SKM-1 (cell line): Measurements from ENCODE around the gene ESRP2.

ENCODE experiments used
- DNase-seq: peaks from one replicate; lab custom pipeline; 2025; ENCODE audit not compliant: unreplicated experiment; lab: John Stamatoyannopoulos, UW

The ESRP2 gene

GRCh38 chr16:68242085-68242484, 6.2 kb upstream of the ESRP2 start:
- no peak for DNase-seq

- DNase-seq: no peak
Measured at GRCh38 chr16:68238029-68238345, 2.1 kb upstream of the ESRP2 start.

GRCh38 chr16:68237243-68238028, 1.5 kb upstream of the ESRP2 start:
- peak; percentile 94 for DNase-seq

GRCh38 chr16:68236826-68237242, 907 bp upstream of the ESRP2 start:
- DNase-seq: no peak

GRCh38 chr16:68236137-68236825, 354 bp upstream of the ESRP2 start:
- no peak for DNase-seq

GRCh38 chr16:68235108-68235886, 630 bp downstream of the ESRP2 start:
- no peak for DNase-seq

GRCh38 chr16:68234188-68235107, 1.5 kb downstream of the ESRP2 start:
- DNase-seq: no peak

GRCh38 chr16:68233835-68234187, 2.1 kb downstream of the ESRP2 start:
- DNase-seq: no peak

- DNase-seq: no peak
Measured at GRCh38 chr16:68233085-68233834, 2.7 kb downstream of the ESRP2 start.

- no peak for DNase-seq
Measured at GRCh38 chr16:68232335-68232734, 3.6 kb downstream of the ESRP2 start.

GRCh38 chr16:68231384-68232136, 4.4 kb downstream of the ESRP2 start:
- DNase-seq: no peak

GRCh38 chr16:68230956-68231355, 5.0 kb downstream of the ESRP2 start:
- no peak for DNase-seq

GRCh38 chr16:68230176-68230571, 5.8 kb downstream of the ESRP2 start:
- DNase-seq: no peak

- DNase-seq: no peak
Measured at GRCh38 chr16:68229431-68230175, 6.3 kb downstream of the ESRP2 start.

GRCh38 chr16:68228652-68229051, 7.3 kb downstream of the ESRP2 start:
- no peak for DNase-seq

GRCh38 chr16:68227850-68228553, 7.9 kb downstream of the ESRP2 start:
- DNase-seq: no peak

GRCh38 chr16:68227183-68227793, 8.6 kb downstream of the ESRP2 start:
- no peak for DNase-seq

GRCh38 chr16:68226116-68226515, 9.8 kb downstream of the ESRP2 start:
- no peak for DNase-seq
